SK-N-SH treated with all-trans-retinoic acid at 6 μM for 48 hours (cell line): ENCODE data around the gene VAV1.
A peak's percentile ranks its signal among the peaks of the same experiment; 100 is the strongest.

Experiments
- CREB5 ChIP-seq: fragments of 250-450 bp; sonication (Bioruptor Pico); IDR thresholded peaks from 2 replicates; pipeline ENCODE4 v1.5.1; 2020; ENCODE audit warnings: low read depth, mild to moderate bottlenecking, moderate library complexity
- CSDC2 ChIP-seq: fragments of 250-450 bp; sonication (Bioruptor Pico); IDR thresholded peaks from 2 replicates; pipeline ENCODE4 v1.5.0; 2020; ENCODE audit warnings: mild to moderate bottlenecking, moderate library complexity
- ISL1 ChIP-seq: fragments of 250-450 bp; sonication (Bioruptor Pico); IDR thresholded peaks from 2 replicates; pipeline ENCODE4 v2.1.2; 2022; ENCODE audit warnings: mild to moderate bottlenecking, moderate library complexity
- OSR1 ChIP-seq: fragments of 250-450 bp; sonication (Bioruptor Pico); IDR thresholded peaks from 2 replicates; pipeline ENCODE4 v1.8.0; 2022; ENCODE audit warnings: moderate library complexity, mild to moderate bottlenecking, inconsistent platforms
- PATZ1 ChIP-seq: fragments of 250-450 bp; sonication (Bioruptor Pico); IDR thresholded peaks from 2 replicates; pipeline ENCODE4 v1.8.0; 2020; ENCODE audit warnings: mild to moderate bottlenecking, moderate library complexity, borderline replicate concordance
- RARB ChIP-seq: fragments of 250-450 bp; sonication (Bioruptor Pico); IDR thresholded peaks from 2 replicates; pipeline ENCODE4 v1.8.0; 2021; ENCODE audit warnings: mild to moderate bottlenecking, moderate library complexity
- TOX ChIP-seq: fragments of 250-450 bp; sonication (Bioruptor Pico); IDR thresholded peaks from 2 replicates; pipeline ENCODE4 v1.8.0; 2021; ENCODE audit warnings: mild to moderate bottlenecking, moderate library complexity, borderline replicate concordance
- ZFP3 ChIP-seq: fragments of 250-450 bp; sonication (Bioruptor Pico); IDR thresholded peaks from 2 replicates; pipeline ENCODE4 v1.5.0; 2020; ENCODE audit warnings: mild to moderate bottlenecking, moderate library complexity
- ZNF70 ChIP-seq: fragments of 450-650 bp; formaldehyde crosslinking; IDR thresholded peaks from 2 replicates; pipeline ENCODE4 v1.5.0; 2020; ENCODE audit warnings: mild to moderate bottlenecking, moderate library complexity
- ZNF8 ChIP-seq: fragments of 450-650 bp; formaldehyde crosslinking; IDR thresholded peaks from 2 replicates; pipeline ENCODE4 v1.5.0; 2020; ENCODE audit warnings: mild to moderate bottlenecking, moderate library complexity

GRCh38 chr19:6811378-6811777 lies 38.9 kb downstream of the VAV1 start:
- no peak for TF ChIP-seq OSR1
- no peak for TF ChIP-seq PATZ1 (CRISPR knock-in tag)
- TF ChIP-seq ISL1 (CRISPR knock-in tag) = no peak
- TF ChIP-seq CREB5 (CRISPR knock-in tag) = no peak
- TF ChIP-seq ZFP3 (CRISPR knock-in tag) = peak; percentile 89
- TF ChIP-seq ZNF8 (CRISPR knock-in tag) = no peak
- no peak for TF ChIP-seq RARB (CRISPR knock-in tag)
- TF ChIP-seq ZNF70 = no peak
- no peak for TF ChIP-seq CSDC2 (CRISPR knock-in tag)
- no peak for TF ChIP-seq TOX (CRISPR knock-in tag)
